Stimulated activated CD4-positive, alpha-beta T cell treated with anti-CD3 and anti-CD28 coated beads, Interleukin-4, amount 100 ng/mL, for 48 hours (primary cell): ENCODE results near the gene THSD4.
"Not testable (repeated sequence)": the region's sequence is repeated elsewhere in the genome, so short reads cannot be mapped to it uniquely, and the experiment has no call there.

Experiments used
- DNase-seq, 2 donors: peaks; one replicate each; pipeline ENCODE4 v3.0.0-alpha.2; 2020; ENCODE audit warnings: low read depth in 2 of 2

THSD4 gene

GRCh38 chr15:71121442-71121841 is 6.2 kb downstream of the THSD4 start:
- no peak for DNase-seq

GRCh38 chr15:71124937-71125790 is 9.9 kb downstream of the THSD4 start:
- DNase-seq: no peak

DNA sequence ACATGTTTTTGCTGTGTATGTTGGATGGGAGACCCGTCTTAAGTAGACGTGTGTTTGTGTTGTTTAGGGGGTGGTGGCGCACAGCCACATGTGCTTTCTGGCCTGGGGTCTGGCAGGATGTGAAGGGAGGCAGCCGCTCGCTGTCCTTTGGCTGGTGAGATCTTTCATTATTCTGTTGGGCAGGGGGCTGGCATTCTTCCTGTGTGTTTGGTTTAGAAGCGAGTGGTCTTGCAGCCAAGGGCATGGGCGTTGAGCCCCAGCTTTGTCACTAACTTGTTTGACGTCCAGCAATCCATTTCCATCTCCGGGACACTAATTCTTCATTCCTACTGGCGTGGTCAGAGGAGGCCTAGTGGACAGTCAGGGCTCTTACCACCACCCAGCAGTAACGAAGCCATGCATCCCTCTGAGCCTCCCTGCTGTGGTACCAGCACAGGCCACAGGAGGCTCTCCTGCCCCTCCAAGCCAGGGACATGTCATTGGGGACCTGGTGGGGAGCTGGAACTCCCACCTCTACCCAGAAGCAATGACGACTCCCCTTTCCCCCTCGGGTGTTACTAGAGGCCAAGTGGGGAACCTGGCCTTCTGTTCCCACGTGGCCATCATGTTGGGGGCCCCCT is 10.7 kb downstream of the THSD4 start:
- DNase-seq: no peak

DNA sequence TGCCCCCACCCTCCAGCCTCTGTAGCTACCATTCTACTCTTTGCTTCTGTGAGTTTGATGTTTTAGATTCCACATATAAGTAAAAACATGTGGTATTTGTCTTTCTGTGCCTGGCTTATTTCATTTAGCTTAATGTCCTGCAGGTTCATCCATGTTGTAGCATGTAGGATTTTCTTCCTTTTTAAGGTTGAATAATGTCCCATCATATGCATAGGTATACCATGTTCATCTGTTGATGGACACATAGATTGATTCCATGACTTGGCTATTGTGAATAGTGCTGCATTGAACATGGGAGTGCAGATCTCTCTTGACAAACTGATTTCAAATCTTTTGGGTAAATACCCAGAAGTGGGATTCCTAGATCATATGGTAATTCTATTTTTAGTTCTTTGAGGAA is 11.8 kb downstream of the THSD4 start:
- no peak for DNase-seq

DNA sequence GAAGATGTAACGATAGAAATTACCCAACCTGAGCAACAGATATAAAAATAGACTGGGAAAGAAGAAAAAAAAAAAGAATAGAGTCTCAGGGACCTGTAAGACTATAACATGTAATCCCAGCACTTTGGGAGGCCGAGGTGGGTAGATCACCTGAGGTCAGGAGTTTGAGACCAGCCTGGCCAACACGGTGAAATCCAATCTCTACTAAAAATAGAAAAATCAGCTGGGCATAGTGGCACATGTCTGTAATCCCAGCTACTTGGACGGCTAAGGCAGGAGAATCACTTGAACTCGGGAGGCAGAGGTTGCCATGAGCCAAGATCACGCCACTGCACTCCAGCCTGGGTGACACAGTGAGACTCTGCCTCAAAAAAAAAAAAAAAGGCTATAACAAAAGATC is 12.9 kb downstream of the THSD4 start:
- DNase-seq: not testable (repeated sequence)

DNA sequence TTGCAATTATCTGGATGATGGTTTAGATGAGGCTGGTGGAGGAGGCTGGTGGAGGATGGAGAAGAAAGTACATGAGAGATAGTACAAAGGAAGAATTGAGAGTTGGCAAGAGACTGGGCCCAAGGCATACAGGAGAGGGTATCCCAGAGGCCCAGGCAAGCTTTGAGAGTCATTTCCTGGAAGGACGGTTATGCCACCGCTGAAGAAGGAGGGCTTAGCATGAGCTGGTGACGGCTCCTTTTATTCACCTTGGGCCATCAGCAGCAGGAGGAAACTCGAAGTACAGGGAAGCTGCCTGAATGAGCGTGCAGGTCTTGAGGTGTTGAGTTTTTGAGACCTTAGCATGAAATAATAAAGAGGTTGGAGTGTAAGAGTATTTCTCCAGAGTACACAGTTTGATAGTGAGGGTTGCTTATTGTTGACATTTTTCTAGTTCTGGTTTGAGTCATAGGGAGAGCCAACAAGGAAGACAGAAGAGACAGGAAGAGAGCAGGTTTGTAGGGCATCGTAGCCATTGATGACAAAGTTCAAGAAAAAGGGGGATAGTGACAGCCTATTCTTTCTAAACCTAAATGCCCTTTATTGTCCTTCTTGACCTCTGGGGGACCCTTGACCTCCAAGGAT is 13.8 kb downstream of the THSD4 start:
- DNase-seq: no peak

- no peak for DNase-seq
These were observed 14.4 kb downstream of the THSD4 start for GRCh38 chr15:71129669-71130068.

DNA sequence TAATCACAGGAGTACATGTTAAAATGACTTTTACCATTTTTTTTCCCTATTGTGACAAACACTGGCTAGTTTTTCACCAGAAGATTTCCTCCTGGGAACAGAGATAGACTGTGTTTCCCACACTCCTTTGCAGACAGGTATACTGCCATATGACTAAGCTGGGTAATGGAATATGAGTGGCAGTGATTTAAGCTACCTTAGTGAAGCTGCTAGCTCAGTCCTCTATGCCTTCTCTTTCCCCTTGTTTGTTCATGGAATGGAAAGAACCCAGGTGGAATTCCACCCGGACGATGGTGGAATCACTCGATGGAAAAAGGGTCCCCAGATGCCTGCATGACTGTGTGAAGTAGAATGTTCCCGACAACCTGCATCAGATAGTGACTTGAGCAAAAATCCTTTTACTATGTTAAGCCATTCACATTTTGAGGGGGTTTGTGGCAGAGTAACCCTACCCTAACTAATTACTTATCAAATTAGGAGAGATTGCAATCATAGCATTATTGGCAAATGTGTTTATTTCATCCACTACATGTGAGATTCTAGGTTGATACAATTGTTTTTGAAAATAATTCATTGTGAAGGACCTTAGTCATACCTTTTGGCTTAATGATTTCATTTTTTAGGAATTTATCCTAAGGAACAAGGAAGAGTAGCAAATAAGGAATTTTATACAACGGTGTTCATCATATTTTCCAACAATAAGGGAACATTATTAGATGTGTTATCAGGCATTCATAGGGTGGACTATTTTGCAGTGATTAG is 16.5 kb downstream of the THSD4 start:
- no peak for DNase-seq

GRCh38 chr15:71133747-71134472 is 18.6 kb downstream of the THSD4 start:
- DNase-seq: no peak

DNA sequence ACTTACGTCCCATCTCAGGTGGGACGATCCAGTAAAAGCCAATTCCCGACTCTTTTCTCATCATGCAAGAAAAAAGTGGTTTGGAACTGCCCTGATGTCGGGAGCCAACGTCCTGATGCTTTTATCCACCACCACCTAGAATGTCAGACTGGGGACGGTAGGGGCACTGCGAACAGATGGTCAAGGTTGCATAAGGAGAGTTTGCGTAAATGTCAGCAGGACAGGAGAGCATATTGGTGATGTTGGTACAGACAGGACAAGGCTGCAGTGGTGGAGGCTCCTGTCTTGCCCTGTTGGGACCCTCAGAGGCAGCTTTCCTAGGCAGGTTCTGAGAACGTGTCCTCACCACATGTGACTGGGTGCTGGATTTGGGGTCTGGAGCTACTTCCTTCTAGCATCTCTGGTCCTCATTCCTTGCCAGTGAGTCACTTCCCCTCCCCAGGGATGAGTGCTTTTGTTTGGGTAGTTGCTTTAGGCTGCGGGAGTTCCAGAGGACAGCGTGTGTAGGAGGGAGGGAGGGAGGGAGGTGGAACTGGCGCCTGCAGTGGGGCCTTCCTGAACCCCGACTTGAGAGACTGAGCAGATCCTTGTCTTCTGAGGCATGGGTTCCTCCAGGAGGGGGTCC is 21.0 kb downstream of the THSD4 start:
- no peak for DNase-seq

DNA sequence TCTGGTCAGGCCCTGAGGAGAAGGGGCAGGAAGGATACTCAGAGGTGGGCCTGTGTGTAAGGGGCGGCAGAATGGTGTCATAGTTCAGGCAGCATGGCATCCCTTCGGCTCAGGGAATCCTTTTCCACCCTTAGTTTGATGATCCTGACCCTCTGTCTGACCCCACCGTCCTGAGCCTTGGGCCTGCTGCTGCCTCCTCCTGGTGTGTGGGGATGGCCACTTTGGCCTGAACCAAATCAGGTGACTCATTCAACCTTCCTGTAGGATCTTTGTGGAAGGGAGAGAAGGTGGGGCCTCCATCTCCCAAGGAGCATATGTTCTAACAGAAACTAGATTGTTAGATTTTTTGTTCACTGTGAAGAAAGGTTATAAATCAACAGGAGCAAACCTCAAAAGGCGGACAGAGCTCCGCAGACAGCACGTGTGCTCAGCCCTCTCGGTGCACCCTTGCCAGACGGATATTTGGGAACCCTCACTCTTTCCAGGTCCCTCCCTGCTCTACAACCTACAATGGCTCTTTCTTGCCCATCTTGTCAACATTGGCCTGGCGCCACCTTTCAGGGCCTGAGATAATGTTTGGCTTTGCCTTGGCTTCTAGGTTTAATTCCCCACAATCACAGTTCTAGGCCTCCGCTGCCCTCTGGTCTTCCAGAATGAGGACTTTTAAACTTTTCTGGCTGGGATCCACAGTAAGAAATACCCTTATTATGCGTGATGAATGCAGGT is 21.7 kb downstream of the THSD4 start:
- no peak for DNase-seq

DNA sequence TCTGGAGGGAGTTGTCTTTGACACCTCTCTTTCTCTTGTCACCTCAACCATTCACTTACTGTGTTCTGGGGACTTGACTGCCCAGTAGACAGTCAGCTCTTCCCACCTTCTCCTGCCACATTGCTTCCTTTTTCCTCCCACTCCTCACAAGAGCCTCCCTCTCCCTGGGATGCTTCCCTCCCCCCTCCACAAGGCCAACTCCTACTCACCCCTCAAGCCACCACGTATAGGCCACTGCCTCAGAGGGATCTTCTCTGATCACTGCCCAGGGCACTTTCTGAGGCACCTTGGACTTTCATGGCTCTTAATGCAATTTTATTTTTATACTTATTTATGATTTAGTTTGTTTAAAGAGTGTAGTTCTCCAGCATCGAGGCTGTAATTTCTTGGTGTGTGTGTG is 23.2 kb downstream of the THSD4 start:
- no peak for DNase-seq

DNA sequence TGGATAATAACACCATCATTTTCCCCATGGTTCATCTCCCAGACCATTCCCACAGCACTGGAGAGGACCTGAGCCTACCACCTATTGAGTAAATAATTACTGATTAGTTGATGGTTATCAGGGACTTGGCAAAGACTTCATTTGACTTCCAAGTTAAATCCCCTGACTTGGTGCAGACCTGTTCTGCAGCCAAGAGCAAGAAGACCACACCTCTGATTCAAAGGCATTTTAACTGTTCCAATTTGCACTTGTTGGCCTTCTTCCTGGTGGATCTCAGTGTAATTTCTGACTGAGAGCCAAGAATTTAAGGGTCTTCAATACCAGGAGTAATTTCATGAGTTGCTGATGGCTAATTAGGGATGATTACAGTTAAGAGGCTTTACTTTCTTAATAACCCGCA is 24.0 kb downstream of the THSD4 start:
- DNase-seq: no peak

DNA sequence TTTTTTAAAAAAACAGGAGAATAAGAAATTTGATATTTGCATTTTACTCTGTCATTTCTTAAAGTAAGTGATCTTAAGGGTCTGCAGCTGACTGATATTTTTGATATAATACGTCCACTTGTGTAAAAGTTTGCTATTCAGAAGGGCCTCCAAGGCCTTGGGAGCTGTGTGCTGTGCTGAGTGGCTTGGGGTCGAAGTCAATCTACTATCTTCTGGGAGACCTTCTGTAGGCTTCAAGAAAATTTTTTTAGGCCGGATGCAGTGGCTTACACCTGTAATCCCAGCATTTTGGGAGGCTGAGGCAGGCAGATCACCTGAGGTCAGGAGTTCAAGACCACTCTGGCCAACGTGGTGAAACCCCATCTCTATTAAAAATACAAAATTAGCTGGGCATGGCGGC is 26.3 kb downstream of the THSD4 start:
- no peak for DNase-seq

DNA sequence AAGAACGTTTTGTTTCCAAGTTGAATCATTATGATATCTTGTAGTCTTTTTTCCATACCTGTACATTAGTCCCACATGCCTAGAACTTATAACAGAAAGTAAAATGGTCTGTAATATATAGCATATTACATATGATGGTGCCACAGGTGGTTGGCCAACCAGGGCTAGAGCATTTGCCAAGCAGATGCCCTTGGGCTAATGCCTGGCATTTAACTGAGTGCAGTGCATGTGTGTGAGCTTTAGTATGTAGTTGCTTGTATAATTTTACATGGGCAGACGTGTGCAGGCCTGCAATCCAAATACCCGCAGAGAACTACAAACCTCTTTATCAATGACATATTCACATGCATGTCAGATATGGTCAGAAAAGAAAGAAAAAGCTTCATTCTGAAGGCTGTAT is 27.5 kb downstream of the THSD4 start:
- DNase-seq: no peak

DNA sequence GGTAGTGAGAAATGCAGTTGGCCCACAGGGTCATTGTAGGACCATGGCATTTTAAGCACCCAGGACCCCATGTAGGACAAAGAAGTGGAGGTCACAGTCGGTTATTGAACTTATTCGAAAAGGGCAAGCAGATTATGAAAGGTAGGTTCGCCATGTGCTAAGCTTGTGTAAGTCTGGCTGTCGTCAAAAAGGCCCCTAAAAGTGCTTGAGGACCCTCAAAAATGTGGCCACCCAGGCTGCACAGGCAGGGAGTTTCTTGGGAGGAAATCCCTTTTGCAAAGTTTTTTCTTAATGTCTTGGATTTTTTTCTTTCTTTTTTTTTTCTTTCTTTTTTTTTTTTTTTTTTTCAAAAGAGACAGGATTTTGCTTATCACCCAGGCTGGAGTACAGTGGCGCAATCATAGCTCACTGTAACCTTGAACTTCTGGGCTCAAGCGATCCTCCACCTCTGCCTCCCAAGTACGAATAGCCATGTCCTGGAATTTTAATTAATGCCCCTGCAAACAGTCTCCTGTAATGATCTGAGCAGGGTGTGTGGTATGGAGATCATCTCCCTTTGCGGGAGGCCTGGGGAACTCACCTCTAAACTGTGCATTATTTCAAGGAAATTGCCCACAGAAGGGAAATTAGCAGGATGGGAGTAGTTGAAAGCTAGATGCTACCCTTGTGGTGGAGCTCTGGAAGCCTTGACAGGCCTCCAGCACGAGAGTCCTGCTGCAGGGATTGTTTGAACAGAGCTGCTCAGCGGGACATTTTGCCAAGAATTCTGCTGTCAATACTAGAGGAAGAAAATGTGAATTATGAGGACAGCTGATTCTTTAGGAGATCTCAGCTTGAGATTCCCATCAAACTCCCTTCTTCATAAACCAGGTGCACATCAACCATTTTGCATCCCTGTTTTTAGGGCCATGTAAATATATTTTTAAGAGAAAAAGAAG is 28.4 kb downstream of the THSD4 start:
- no peak for DNase-seq

DNA sequence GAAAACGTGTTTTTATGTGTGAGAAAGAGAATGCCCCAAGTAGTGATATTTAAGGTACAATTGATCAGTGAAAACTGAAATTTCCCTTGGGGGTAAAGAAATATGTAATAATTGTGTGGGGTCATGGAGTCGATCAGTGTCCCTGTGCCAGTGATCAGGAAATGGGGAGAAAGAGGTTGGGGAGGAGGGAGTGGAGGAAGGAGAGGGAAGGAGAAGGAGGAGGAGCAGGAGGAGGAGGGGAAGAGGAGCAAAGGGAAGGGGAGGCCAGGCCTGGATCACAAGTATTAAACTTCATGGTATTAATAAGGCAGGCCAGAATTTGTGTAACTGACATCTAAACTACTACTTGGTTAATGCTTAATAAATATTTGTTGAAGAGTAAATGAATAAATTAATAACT is 30.4 kb downstream of the THSD4 start:
- no peak for DNase-seq

DNA sequence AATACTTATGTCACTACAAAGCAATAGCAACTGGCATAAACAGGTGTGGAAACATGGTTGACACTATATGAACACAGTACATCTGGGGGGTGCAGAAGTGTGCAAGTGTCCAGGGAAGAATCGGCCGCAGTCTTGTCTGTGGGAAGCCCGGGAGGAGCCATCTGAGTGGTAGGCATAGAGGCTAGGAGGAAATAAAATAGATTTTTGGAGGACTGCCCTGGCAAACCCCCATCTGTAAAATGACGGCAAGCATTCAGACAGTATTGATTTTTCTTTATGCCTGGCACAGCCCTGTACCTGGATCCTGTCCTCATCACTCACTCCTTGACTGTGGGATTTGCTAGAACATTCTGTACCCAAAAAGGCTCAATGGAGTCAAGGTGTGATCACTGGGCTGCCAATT is 31.3 kb downstream of the THSD4 start:
- no peak for DNase-seq

GRCh38 chr15:71148048-71148447 is 32.8 kb downstream of the THSD4 start:
- DNase-seq: no peak
